ENCODE measurements around the gene IMPG2.

The IMPG2 gene

GRCh38 chr3:101244212-101244575 lies 76.2 kb downstream of the IMPG2 start:
- Mint-ChIP-seq H3K4me3 (no peak overlapping the region), H3K9me3 (no peaks in the 10 kb centered on the region), H3K4me1 (ENCODE audit: low read depth in 2 of 2) (peaks cover 0 to 4% of the 10 kb centered on the region in 2 donors), H3K36me3 (ENCODE audit: insufficient read depth) (peaks cover 4% of the 10 kb centered on the region), H3K27me3 (no peaks in the 10 kb centered on the region), H3K27ac (no peak overlapping the region)
- ATAC-seq (replicated peaks) = no peak
- no peak for DNase-seq

- Mint-ChIP-seq H3K4me3 (no peak overlapping the region), H3K4me1 (ENCODE audit: low read depth in 2 of 2) (no peaks in the 10 kb centered on the region), H3K27me3 (no peaks in the 10 kb centered on the region), H3K9me3 (no peaks in the 10 kb centered on the region), H3K36me3 (ENCODE audit: insufficient read depth) (peaks cover 2% of the 10 kb centered on the region), H3K27ac (no peak overlapping the region)
- ATAC-seq (replicated peaks) = no peak
- no peak for DNase-seq
These were observed 76.8 kb downstream of the IMPG2 start for GRCh38 chr3:101243285-101244211.

GRCh38 chr3:101240719-101241399 lies 79.5 kb downstream of the IMPG2 start:
- ATAC-seq (replicated peaks) = no peak
- Mint-ChIP-seq H3K9me3 (no peaks in the 10 kb centered on the region), H3K27ac (no peak overlapping the region)

GRCh38 chr3:101235048-101235447 lies 85.3 kb downstream of the IMPG2 start:
- Mint-ChIP-seq H3K9me3 (no peaks in the 10 kb centered on the region), H3K4me1 (ENCODE audit: low read depth in 2 of 2) (no peaks in the 10 kb centered on the region), H3K36me3 (ENCODE audit: insufficient read depth) (no peaks in the 10 kb centered on the region), H3K4me3 (no peak overlapping the region), H3K27ac (no peak overlapping the region), H3K27me3 (no peaks in the 10 kb centered on the region)
- no peak for DNase-seq
- no peak for ATAC-seq (replicated peaks)

More at GRCh38 chr3:101240719-101241399, 79.5 kb downstream of the IMPG2 start:
- H3K4me1 Mint-ChIP-seq (ENCODE audit: low read depth in 2 of 2) = no peaks in the 10 kb centered on the region
- no peaks in the 10 kb centered on the region for H3K36me3 Mint-ChIP-seq (ENCODE audit: insufficient read depth)
- no peak overlapping the region for H3K4me3 Mint-ChIP-seq
- no peaks in the 10 kb centered on the region for H3K27me3 Mint-ChIP-seq
- DNase-seq = no peak

GRCh38 chr3:101230618-101231017 lies 89.8 kb downstream of the IMPG2 start:
- Mint-ChIP-seq H3K27ac (no peak overlapping the region), H3K4me3 (no peak overlapping the region), H3K9me3 (no peaks in the 10 kb centered on the region), H3K27me3 (no peaks in the 10 kb centered on the region), H3K36me3 (ENCODE audit: insufficient read depth) (no peaks in the 10 kb centered on the region), H3K4me1 (ENCODE audit: low read depth in 2 of 2) (no peaks in the 10 kb centered on the region)
- ATAC-seq (replicated peaks) (no peak), DNase-seq (no peak)

GRCh38 chr3:101229681-101230080 lies 90.7 kb downstream of the IMPG2 start:
- H3K4me1 Mint-ChIP-seq (ENCODE audit: low read depth in 2 of 2) = no peaks in the 10 kb centered on the region
- H3K27me3 Mint-ChIP-seq = no peaks in the 10 kb centered on the region
- peak overlapping the region in 1 of 2 donors; percentile 30 for H3K27ac Mint-ChIP-seq
- H3K9me3 Mint-ChIP-seq = no peaks in the 10 kb centered on the region
- H3K36me3 Mint-ChIP-seq (ENCODE audit: insufficient read depth) = no peaks in the 10 kb centered on the region
- ATAC-seq (replicated peaks) (no peak), DNase-seq (no peak)
- no peak overlapping the region for H3K4me3 Mint-ChIP-seq

GRCh38 chr3:101228441-101228840 lies 91.9 kb downstream of the IMPG2 start:
- DNase-seq (no peak), ATAC-seq (replicated peaks) (no peak)
- Mint-ChIP-seq H3K4me3 (no peak overlapping the region), H3K4me1 (ENCODE audit: low read depth in 2 of 2) (no peaks in the 10 kb centered on the region), H3K27ac (no peak overlapping the region), H3K36me3 (ENCODE audit: insufficient read depth) (no peaks in the 10 kb centered on the region), H3K9me3 (no peaks in the 10 kb centered on the region), H3K27me3 (no peaks in the 10 kb centered on the region)

- Mint-ChIP-seq H3K4me1 (ENCODE audit: low read depth in 2 of 2) (no peaks in the 10 kb centered on the region), H3K9me3 (no peaks in the 10 kb centered on the region), H3K4me3 (no peak overlapping the region), H3K36me3 (ENCODE audit: insufficient read depth) (no peaks in the 10 kb centered on the region), H3K27me3 (peaks cover 0 to 1% of the 10 kb centered on the region in 2 donors), H3K27ac (no peak overlapping the region)
- ATAC-seq (replicated peaks) = no peak
- no peak for DNase-seq
These were observed 95.6 kb downstream of the IMPG2 start for GRCh38 chr3:101224739-101225138.

- H3K27me3 Mint-ChIP-seq = peaks cover 0 to 7% of the 10 kb centered on the region in 2 donors
- ATAC-seq (replicated peaks) = no peak
- H3K4me3 Mint-ChIP-seq = no peak overlapping the region
- H3K36me3 Mint-ChIP-seq (ENCODE audit: insufficient read depth) = no peaks in the 10 kb centered on the region
- H3K4me1 Mint-ChIP-seq (ENCODE audit: low read depth in 2 of 2) = no peaks in the 10 kb centered on the region
- H3K9me3 Mint-ChIP-seq = no peaks in the 10 kb centered on the region
- no peak overlapping the region for H3K27ac Mint-ChIP-seq
- DNase-seq = no peak
These were observed 97.4 kb downstream of the IMPG2 start for GRCh38 chr3:101223016-101223415.

- Mint-ChIP-seq H3K36me3 (ENCODE audit: insufficient read depth) (no peaks in the 10 kb centered on the region), H3K27me3 (peaks cover 0 to 7% of the 10 kb centered on the region in 2 donors), H3K4me1 (ENCODE audit: low read depth in 2 of 2) (no peaks in the 10 kb centered on the region), H3K9me3 (no peaks in the 10 kb centered on the region), H3K4me3 (no peak overlapping the region), H3K27ac (no peak overlapping the region)
- ATAC-seq (replicated peaks) (no peak), DNase-seq (no peak)
These were observed 100.4 kb downstream of the IMPG2 start for GRCh38 chr3:101219842-101220560.

GRCh38 chr3:101217472-101218245 lies 102.7 kb downstream of the IMPG2 start:
- no peaks in the 10 kb centered on the region for H3K4me1 Mint-ChIP-seq (ENCODE audit: low read depth in 2 of 2)
- no peak overlapping the region for H3K4me3 Mint-ChIP-seq
- DNase-seq (no peak), ATAC-seq (replicated peaks) (no peak)
- H3K27me3 Mint-ChIP-seq = peaks cover 0 to 7% of the 10 kb centered on the region in 2 donors
- H3K9me3 Mint-ChIP-seq = no peaks in the 10 kb centered on the region
- no peaks in the 10 kb centered on the region for H3K36me3 Mint-ChIP-seq (ENCODE audit: insufficient read depth)
- H3K27ac Mint-ChIP-seq = no peak overlapping the region

GRCh38 chr3:101216710-101217465 lies 103.5 kb downstream of the IMPG2 start:
- H3K27me3 Mint-ChIP-seq = peaks cover 0 to 7% of the 10 kb centered on the region in 2 donors
- DNase-seq (no peak), ATAC-seq (replicated peaks) (no peak)
- no peaks in the 10 kb centered on the region for H3K9me3 Mint-ChIP-seq
- no peaks in the 10 kb centered on the region for H3K36me3 Mint-ChIP-seq (ENCODE audit: insufficient read depth)
- H3K4me1 Mint-ChIP-seq (ENCODE audit: low read depth in 2 of 2) = no peaks in the 10 kb centered on the region
- H3K27ac Mint-ChIP-seq = no peak overlapping the region
- H3K4me3 Mint-ChIP-seq = no peak overlapping the region
